Measurements from ENCODE around the gene PPP1R15B.

PPP1R15B gene

DNA sequence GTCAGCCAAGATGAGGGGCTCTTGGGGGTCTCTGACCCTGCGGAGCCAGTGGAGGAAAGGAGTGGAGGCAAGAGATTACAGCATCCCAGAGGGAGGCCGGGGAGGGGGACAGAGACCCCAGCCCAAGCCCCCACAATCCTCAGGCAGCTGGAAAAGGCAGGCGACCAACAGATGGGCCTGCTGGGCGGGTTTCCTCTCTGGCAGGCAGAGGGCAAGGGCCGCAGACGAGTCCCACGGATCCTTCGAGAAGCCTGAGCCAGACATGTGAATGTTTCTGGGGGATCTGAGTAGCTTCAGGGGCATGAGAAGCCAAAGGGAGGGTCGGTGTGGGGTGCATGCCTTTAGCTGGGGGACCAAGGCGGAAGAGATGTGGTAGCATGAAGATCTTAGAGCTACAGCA, 49.8 kb downstream of the PPP1R15B start:
- no peak for DNase-seq

GRCh38 chr1:204361341-204361771, 50.3 kb downstream of the PPP1R15B start:
- no peak for DNase-seq

DNA sequence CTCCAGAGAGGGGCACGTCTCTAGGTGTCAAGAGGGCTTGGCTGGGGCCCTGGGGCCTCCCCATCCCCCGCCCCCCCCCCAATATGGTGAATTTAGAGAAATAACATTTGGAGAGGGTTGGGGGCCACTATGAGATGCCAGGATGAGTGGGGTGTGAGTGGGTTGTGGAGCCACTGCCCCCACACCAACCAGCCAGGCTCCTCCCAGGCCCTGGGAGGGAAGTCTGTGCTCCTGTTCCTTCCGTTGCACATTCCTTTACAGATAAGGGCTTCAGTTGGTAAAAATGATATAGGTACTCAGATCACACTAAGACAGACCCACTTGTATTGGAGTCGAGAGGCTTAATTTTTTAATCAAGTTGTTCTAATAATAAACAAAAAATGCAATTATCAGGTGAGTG, 51.3 kb downstream of the PPP1R15B start:
- DNase-seq, result no peak

DNA sequence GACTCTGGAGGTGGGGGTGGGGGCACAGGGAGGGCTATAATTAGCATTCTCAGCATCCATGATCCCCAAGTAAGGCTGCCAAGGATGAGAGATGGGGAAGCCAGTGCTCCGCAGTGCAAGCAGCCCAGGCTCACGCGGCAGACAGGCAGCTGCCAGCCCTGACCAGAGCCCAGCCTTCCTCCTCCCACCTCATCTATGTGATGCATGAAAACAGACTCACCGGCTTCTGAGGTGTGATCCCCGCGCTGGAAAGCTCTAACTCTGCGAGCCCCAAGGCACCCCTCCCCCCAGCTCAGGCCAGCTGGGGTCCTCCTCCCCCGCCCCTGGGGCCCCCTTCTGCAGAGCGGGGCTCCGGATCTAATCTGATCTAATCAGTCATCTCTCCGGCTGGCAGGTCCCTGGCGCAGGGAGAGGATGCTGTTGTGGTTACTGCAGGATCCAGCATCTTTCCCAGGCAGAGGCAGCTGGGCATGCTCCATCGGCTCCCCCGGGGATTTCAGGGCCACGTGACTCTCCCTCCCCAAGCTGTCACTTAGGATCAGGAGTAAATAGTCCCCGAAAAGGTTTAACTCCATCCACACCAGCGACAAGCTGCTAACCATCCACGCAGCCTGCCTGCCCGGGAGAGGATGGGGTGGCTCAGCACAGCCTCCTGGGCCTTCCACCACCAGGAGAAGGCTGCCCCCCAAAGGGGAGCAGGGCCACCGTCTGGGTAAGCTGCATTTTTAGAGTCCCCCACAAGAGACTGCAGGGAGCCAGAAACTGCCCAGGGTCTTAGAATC, 52.0 kb downstream of the PPP1R15B start, which contains the start of gene PLEKHA6:
PLEKHA6 (minus strand) TSS at position 456 of the 782 bp plus-strand sequence. CDS start 86,202 bp downstream, outside the sequence.
- DNase-seq, result no peak

DNA sequence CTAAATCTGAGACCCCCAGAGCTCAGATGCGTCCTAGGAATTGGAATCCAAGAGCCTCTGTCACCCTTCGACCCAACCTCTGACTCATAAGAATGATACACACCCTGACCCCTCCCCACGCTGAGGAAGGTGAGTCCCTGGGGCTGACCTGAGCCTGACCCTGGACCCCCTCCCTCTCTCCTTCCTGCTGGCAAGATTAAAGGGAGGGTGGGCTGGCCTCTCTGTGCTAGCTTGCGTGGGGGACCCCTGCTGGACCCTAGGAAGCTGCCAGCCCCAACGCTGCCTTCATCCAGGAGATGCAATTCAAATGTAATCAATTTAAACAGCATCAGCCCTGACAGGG, 52.5 kb downstream of the PPP1R15B start:
- DNase-seq, result no peak

DNA sequence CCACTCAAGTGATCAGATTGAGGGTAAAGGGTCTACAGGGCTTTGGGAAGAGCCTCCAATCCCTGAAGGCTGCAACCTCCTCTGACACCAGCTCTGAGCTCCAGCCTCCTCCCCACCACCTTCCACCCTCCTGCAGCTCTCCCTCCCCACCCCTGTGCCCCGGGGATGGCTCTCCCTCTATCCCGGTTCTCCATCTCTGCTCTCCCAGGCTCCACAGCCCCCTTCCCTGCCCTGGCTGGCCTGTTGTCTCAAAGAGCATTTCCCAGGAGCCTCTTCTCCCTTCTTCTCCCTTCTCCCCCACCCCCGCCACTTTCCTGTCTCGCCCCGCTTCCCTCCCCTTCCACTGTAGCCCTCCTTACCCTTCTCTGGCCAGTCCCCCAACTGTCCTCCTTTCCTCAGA, 53.0 kb downstream of the PPP1R15B start:
- no peak for DNase-seq

- no peak for DNase-seq
These were observed 53.8 kb downstream of the PPP1R15B start for GRCh38 chr1:204357551-204358490.

DNA sequence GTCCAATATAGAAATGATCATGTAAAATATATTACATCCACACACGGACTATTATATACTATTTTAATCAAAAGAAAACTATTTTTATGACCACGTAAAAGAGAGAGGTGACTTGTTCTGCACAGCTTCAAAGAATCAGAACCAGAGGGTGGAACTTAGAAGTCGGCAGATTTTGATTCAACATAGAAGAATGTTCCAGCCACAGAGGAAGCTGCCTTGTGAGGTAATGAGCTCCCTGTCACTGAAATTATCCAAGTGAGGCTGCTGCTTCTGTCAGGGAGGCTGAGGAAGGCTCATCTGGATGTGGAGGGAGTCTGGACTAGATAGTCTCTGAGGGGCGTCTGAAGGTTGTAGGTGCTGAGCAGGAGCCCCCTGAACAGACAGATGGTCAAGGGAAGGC, 54.6 kb downstream of the PPP1R15B start:
- DNase-seq, result no peak

DNA sequence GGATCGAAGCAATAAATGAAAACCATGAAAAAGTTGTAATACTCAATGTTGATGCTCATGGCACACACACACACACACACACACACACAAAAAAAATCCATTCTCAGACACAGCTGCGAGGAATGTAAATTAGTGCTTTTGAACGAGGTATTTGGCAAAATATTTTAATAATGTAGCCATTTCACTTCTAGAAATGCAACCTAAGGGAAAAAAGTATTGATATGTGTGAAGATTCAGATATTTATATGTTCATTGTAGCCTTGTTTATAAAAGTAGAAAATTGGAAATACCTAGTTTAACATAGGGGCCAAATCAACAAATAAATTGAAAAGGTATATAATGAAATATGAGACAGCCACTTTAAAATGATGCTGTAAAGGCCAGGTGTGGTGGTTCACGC, 55.7 kb downstream of the PPP1R15B start:
- DNase-seq, result no peak

- no peak for DNase-seq
These were observed 57.0 kb downstream of the PPP1R15B start for GRCh38 chr1:204354579-204354978.
